Naive thymus-derived CD8-positive, alpha-beta T cell (primary cell): ENCODE data around the gene FNIP2. TPM values are rescaled to one million over a fixed set of nuclear protein-coding genes. Genes with fewer than 3 reads are reported as not detected.
"Not testable (repeated sequence)": the region's sequence is repeated elsewhere in the genome, so short reads cannot be mapped to it uniquely, and the experiment has no call there.

Experiments used
- ATAC-seq, 2 donors: fragments of 150-1000 bp; cut with Tn5 transposase in 1 of 2; sonication (Bioruptor Pico), chemical (Tn5 transposase) in 1 of 2; 1 replicate in 1 of 2; 2 replicates in 1 of 2; pipeline ENCODE4 v1.10.0; 2021; ENCODE audit warnings: mild to moderate bottlenecking in 2 of 2, moderate library complexity in 2 of 2
- POLR2A ChIA-PET: fragments of 350-600 bp; sonication (Branson Sonifier 250); formaldehyde crosslinking; loops from one replicate; lab custom pipeline; 2021; ENCODE audit warnings: antibody characterized with exemption; lab: Charles Lee
- DNase-seq, 10 donors: peaks; one replicate each; pipeline versions ENCODE4 v3.0.0 to v3.0.0-alpha.2; 2020 to 2022
- H3K27ac Mint-ChIP-seq, 10 donors: one replicate each; pipeline ENCODE4 v1.8.0; 2020 to 2022; ENCODE audit warnings: mild to moderate bottlenecking in 10 of 10, mixed read lengths in 10 of 10, moderate library complexity in 4 of 10, inconsistent platforms in 1 of 10
- H3K27me3 Mint-ChIP-seq, 5 donors: one replicate each; pipeline ENCODE4 v1.8.0; 2021 to 2022; ENCODE audit warnings: mixed read lengths in 5 of 5
- H3K36me3 Mint-ChIP-seq, 3 donors: one replicate each; pipeline ENCODE4 v1.8.0; 2020 to 2022; ENCODE audit warnings: mixed read lengths in 3 of 3, mild to moderate bottlenecking in 2 of 3, inconsistent platforms in 1 of 3
- H3K4me1 Mint-ChIP-seq, 4 donors: one replicate each; pipeline ENCODE4 v1.8.0; 2021 to 2022; ENCODE audit warnings: mixed read lengths in 4 of 4
- H3K4me3 Mint-ChIP-seq, 10 donors: one replicate each; pipeline ENCODE4 v1.8.0; 2020 to 2022; ENCODE audit warnings: mild to moderate bottlenecking in 10 of 10, mixed read lengths in 10 of 10, moderate library complexity in 6 of 10, inconsistent platforms in 1 of 10
- H3K9me3 Mint-ChIP-seq, 9 donors: one replicate each; pipeline ENCODE4 v1.8.0; 2020 to 2022; ENCODE audit warnings: mixed read lengths in 9 of 9, mild to moderate bottlenecking in 3 of 9, inconsistent platforms in 1 of 9, moderate library complexity in 1 of 9
- polyA plus RNA-seq, 3 donors: library from polyadenylated mRNA; unstranded; fragments of 300-500 nt; fragmentation: Illumina TruSeq; gene quantifications; one replicate each; pipeline ENCODE4 v1.2.3, GENCODE V29; 2021
- total RNA-seq, 8 experiments: library from RNA in 2 of 8; stranded (reverse) in 2 of 8; gene quantifications; one replicate each; pipeline ENCODE4 v1.2.3 and lab custom pipeline; 2021 to 2026

FNIP2 gene
- total and polyA plus RNA-seq, 5 experiments from 2014 or later: 2.5 to 10.1 (median 6.7) TPM

DNA sequence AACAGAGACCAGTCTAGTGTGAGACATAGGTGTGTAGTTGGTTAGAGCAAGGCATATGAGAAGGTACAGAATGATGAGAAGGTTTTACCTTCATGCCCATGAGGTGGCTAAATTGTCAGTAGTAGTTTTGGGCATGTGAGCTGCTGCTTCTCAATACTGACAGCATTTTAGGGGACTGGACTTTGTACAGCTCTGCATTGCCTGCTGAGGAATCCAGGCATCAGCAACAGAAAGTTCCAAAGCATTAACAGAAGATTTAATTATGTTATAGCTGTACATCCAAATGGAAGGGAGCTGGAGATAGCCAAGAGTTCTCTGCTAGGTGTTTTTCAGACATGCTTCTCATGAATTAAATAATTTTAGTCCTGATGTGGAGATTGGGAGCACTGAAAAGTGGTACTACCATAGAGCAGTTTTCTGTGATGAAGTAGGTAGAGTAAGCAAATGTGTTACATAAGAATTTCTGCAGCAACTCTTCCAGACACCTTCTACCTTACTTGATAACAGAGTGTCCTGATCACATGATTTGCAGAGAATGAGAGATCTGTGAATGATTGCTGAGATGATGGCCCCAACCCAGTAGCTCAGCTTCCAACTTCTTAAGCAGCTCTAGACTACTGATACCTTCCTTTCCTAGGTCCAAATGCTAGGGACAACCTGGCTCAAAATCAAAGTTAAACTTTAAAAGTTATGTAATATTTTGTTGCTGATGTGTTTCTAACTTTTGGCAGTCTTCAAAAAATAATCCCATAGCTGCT is 30.4 kb downstream of the FNIP2 start:
- no peak for ATAC-seq
- DNase-seq: no peak
- H3K9me3 Mint-ChIP-seq: no peaks in the 10 kb centered on the region
- POLR2A ChIA-PET: no interaction called here
- no peak overlapping the region for H3K4me3 Mint-ChIP-seq
- peaks cover 0 to 2% (median 0%) of the 10 kb centered on the region in 5 donors for H3K27me3 Mint-ChIP-seq
- no peak overlapping the region for H3K27ac Mint-ChIP-seq
- H3K36me3 Mint-ChIP-seq: no peaks in the 10 kb centered on the region
- H3K4me1 Mint-ChIP-seq: peaks cover 8 to 17% (median 12%) of the 10 kb centered on the region in 4 donors

DNA sequence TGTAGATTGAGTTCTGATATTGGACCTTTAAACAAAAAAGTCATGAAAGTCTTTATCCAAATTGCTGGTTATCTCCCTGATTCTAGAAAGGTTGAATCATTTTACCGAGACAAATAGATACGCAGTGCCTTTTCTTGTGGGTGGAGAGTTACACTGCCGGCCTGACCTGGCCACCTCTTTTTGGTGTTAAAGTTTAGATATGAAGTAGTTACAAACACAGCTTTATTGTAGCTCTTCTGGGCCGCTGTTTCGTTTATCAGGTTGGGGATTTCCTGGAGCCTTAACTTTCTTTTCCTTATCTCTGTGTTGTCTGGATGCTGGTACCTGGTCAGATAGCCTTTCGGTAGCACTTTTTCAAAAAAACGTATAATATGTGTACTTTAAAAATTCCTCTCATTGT is 31.0 kb downstream of the FNIP2 start:
- ATAC-seq: no peak
- POLR2A ChIA-PET: no interaction called here
- no peak overlapping the region for H3K27ac Mint-ChIP-seq

DNA sequence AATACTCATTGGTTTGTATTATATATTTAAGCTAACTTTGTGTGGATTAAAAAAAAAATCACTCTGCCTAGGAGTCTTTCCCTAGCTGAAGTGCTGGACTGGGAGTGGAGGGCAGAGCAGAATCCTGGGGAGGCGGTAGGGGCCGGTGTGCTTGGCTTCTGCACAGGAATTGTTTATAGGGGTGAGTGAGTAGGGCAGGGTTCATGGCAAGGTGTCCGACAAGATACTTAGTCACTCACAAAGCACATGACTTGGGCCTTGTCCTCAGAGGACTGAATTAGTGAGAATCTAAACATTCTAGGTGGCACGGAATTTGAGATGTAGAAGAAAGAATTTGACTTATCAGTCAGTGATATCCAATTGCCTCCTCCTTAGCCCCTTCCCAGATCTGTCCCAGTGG is 32.2 kb downstream of the FNIP2 start:
- peaks cover 0 to 2% (median 0%) of the 10 kb centered on the region in 5 donors for H3K27me3 Mint-ChIP-seq
- no peaks in the 10 kb centered on the region for H3K36me3 Mint-ChIP-seq
- no peak for DNase-seq
- no peak overlapping the region for H3K27ac Mint-ChIP-seq
- no peak for ATAC-seq
- no peak overlapping the region for H3K4me3 Mint-ChIP-seq
- peaks cover 10 to 19% (median 14%) of the 10 kb centered on the region in 4 donors for H3K4me1 Mint-ChIP-seq
- POLR2A ChIA-PET: no interaction called here
- no peaks in the 10 kb centered on the region for H3K9me3 Mint-ChIP-seq

More for the DNA sequence above, 31.0 kb downstream of the FNIP2 start:
- peaks cover 0 to 2% (median 0%) of the 10 kb centered on the region in 5 donors for H3K27me3 Mint-ChIP-seq
- no peaks in the 10 kb centered on the region for H3K9me3 Mint-ChIP-seq
- H3K36me3 Mint-ChIP-seq: no peaks in the 10 kb centered on the region
- H3K4me1 Mint-ChIP-seq: peaks cover 10 to 17% (median 14%) of the 10 kb centered on the region in 4 donors
- no peak overlapping the region for H3K4me3 Mint-ChIP-seq
- DNase-seq: no peak

DNA sequence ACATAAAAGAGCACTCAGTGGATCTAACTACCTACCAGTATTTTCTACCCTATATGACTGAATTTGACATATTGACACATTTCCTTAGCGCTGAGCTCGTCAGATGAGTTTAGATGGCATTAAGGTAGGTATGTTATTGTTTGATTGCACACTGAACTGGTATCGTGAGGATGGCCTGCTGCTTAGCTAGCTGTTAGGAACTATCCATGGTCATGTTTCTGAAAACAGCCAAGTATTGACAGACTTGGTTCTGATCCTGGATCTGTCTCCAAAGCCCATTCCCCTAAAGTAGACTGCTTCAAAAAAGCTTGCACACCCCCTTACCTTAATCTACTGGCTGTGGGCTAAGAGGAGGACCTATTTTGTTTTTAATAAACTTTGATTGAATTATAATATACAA is 32.9 kb downstream of the FNIP2 start:
- no peak for ATAC-seq
- peak overlapping the region in 1 of 10 donors; percentile 13 for H3K27ac Mint-ChIP-seq
- no peaks in the 10 kb centered on the region for H3K9me3 Mint-ChIP-seq
- POLR2A ChIA-PET: no interaction called here
- no peaks in the 10 kb centered on the region for H3K36me3 Mint-ChIP-seq
- peaks cover 0 to 2% (median 0%) of the 10 kb centered on the region in 5 donors for H3K27me3 Mint-ChIP-seq
- peaks cover 9 to 19% (median 14%) of the 10 kb centered on the region in 4 donors for H3K4me1 Mint-ChIP-seq
- no peak overlapping the region for H3K4me3 Mint-ChIP-seq
- DNase-seq: no peak

DNA sequence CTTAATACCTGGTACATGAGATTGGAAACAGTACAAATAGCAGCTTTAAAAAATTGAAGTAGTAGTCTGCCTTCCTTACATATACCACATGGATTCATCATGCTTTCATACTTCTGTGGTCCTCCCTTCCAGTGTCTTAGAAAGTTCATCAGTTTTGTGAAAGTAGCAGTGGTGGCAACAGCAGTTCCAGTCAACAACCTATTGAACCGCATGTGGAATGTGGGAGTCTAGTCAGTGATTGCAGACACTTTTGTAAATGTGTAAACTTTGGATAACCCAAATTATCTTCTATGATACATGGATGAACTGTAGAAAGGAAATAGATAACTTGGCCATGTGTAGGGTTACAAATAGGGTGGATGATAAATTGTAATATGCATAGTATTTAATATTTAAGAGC is 34.1 kb downstream of the FNIP2 start:
- peaks cover 7 to 17% (median 12%) of the 10 kb centered on the region in 4 donors for H3K4me1 Mint-ChIP-seq

DNA sequence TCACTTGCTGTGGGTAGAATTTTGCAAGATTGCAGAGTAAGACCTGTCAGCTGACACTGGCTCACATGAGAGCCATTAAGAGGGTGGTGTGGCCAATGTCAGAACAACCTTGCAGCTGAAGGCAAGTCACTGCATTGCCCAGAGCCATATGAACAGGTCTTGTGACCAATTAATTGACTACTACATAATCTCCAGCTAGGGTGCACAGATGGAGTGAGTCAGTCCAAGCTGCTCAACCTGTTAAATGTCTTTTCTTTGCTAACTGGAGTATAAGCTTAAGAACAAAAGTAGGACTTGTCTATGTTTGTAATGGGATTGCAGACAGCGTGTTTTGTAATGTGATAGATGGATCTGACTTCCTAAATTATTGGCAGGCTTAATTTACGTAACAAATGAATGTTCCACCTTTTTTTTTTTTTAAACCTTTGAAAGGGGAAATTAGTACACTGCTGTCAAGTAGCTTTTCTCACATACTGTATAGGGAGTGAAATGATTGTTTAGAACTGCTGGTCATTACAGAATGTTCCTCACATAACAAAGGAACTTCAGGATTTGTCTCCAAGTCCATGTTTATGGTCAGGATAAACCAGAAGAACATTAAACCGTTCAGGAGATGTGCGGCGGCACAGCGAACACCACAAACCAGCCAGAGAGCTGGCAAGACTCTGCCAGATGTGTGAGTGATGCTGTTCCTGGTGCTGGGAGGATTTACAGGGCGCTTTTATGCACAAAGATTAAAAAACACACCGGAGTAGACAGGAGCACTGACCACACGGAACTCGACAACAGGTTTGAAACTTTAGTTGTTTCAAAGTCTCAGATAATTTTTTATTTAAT is 37.0 kb downstream of the FNIP2 start:
- H3K4me3 Mint-ChIP-seq: peak overlapping the region in 1 of 10 donors; percentile 36
- peaks cover 0 to 5% (median 0%) of the 10 kb centered on the region in 5 donors for H3K27me3 Mint-ChIP-seq
- H3K4me1 Mint-ChIP-seq: peaks cover 15 to 42% (median 27%) of the 10 kb centered on the region in 4 donors
- peak overlapping the region in 1 of 10 donors; percentile 11 for H3K27ac Mint-ChIP-seq
- no peak for ATAC-seq
- H3K9me3 Mint-ChIP-seq: no peaks in the 10 kb centered on the region
- POLR2A ChIA-PET: no interaction called here
- no peaks in the 10 kb centered on the region for H3K36me3 Mint-ChIP-seq
- DNase-seq: no peak

More for the DNA sequence above, 34.1 kb downstream of the FNIP2 start:
- H3K4me3 Mint-ChIP-seq: no peak overlapping the region
- H3K27me3 Mint-ChIP-seq: peaks cover 0 to 3% (median 0%) of the 10 kb centered on the region in 5 donors
- POLR2A ChIA-PET: no interaction called here
- DNase-seq (no peak), ATAC-seq (no peak)
- no peak overlapping the region for H3K27ac Mint-ChIP-seq
- no peaks in the 10 kb centered on the region for H3K36me3 Mint-ChIP-seq
- no peaks in the 10 kb centered on the region for H3K9me3 Mint-ChIP-seq

DNA sequence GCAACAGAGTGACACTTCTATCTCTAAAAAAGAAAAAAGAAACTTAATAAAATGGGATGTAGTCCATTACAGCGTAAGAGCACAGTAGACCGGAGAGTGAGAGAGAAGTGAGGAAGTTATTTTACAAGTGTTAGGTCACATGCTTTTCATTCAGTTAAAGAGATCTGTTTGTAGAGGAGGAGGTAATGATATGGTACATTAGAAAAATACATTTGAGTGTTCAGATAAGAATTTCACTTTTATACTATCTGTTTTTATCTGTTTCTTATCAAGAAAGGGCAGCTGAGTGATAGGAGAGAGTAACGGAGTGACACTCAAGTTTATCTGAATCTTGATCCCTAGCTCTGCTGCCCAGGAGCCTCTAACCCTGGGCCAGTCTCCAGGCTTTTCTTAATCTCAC is 38.9 kb downstream of the FNIP2 start:
- Mint-ChIP-seq H3K27me3 (peaks cover 0 to 7% (median 0%) of the 10 kb centered on the region in 5 donors), H3K9me3 (no peaks in the 10 kb centered on the region), H3K36me3 (no peaks in the 10 kb centered on the region), H3K4me3 (peak overlapping the region in 1 of 10 donors; percentile 26), H3K27ac (peak overlapping the region in 1 of 10 donors; percentile 18), H3K4me1 (peaks cover 19 to 56% (median 41%) of the 10 kb centered on the region in 4 donors)
- no peak for ATAC-seq
- no peak for DNase-seq
- POLR2A ChIA-PET: no interaction called here

DNA sequence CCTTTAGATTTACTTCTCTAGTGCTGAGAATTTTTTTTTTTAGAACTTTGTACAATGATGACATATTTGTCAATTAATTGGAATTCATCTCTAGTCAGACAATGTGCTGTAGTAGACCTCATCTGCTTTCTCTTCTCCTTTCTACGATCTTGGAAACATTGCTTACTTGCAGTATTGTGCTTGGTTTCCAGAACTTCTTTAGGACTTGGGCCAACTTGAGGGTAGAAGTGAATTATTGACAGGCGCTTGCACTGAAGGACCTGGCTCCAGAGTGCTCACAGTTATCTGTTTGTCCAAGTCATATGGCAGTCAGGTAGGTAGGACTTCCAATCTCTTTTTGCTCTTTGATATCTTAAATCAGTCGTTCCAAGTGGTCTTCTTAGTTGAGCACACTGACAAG is 39.6 kb downstream of the FNIP2 start:
- no peak for DNase-seq
- H3K4me1 Mint-ChIP-seq: peaks cover 18 to 58% (median 45%) of the 10 kb centered on the region in 4 donors
- peaks cover 0 to 7% (median 0%) of the 10 kb centered on the region in 5 donors for H3K27me3 Mint-ChIP-seq
- no peak for ATAC-seq
- H3K9me3 Mint-ChIP-seq: no peaks in the 10 kb centered on the region
- no peaks in the 10 kb centered on the region for H3K36me3 Mint-ChIP-seq
- peak overlapping the region in 2 of 10 donors; percentile 12 to 36 for H3K4me3 Mint-ChIP-seq
- H3K27ac Mint-ChIP-seq: peak overlapping the region in 4 of 10 donors; percentile 34 to 83 (median 60)
- POLR2A ChIA-PET: no interaction called here

DNA sequence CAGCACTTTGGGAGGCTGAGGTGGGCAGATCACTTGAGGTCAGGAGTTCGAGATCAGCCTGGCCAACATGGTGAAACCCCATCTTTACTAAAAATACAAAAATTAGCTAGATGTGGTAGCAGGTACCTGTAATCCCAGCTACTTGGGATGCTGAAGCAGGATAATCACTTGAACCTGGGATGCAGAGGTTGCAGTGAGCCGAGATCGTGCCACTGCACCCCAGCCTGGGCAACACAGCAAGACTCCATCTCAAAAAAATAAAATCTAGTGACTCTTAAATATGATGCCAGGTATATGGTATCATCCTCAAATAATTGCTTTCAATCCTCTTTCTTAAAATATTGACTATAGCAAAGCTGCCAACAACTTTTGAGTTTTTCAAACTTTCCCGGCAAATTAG is 40.4 kb downstream of the FNIP2 start:
- Mint-ChIP-seq H3K27ac (peak overlapping the region in 7 of 10 donors; percentile 44 to 80 (median 71)), H3K4me3 (peak overlapping the region in 1 of 10 donors; percentile 82), H3K4me1 (peaks cover 19 to 56% (median 48%) of the 10 kb centered on the region in 4 donors)
- H3K9me3 Mint-ChIP-seq, DNase-seq, POLR2A ChIA-PET, H3K36me3 Mint-ChIP-seq, ATAC-seq, H3K27me3 Mint-ChIP-seq: not testable (repeated sequence)

DNA sequence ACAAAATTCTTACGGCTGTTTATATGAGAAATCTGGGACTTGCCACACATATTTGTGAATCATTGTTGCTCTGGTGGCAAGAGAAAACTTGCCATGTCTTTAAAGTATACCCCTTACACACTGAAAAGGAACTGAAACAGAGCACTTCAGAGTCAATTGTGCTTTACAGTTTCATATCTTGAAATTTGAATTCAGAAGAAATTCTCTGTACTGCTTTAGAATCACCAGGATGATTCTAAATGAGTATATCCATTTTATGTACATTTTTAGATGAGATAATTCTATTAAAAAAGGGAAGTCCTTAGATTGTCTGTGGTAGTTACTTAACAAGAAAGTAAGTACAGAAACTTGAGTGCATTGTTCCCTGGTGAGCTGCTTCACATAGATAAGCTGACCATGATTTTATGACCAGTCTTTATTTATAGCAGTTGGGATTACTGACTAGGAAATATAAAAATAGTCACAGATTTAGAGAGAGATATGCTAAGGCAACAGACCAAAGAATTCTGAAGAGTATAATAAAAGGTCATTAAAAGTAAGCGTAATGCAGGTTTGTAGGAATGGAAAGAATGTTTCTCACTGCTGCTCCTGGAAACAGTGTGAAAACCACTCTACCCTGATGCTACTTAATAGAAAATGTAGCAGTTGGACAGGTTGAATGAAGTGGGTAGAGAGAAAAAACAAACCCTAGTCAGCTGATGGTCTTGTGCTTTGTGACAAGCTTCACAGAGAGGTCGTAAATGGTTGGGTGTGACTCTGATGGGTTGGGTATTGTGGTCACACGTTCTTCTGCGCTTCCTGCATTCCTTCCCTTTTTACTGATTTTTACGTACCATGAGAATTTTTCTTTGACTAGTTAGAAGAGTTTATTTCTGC is 41.0 kb downstream of the FNIP2 start:
- DNase-seq (peak in 6 of 10 donors; percentile 9 to 57 (median 24)), ATAC-seq (peak; percentile 82 to 88)
- POLR2A ChIA-PET: no interaction called here
- Mint-ChIP-seq H3K4me1 (peaks cover 19 to 52% (median 49%) of the 10 kb centered on the region in 4 donors), H3K27me3 (peaks cover 0 to 7% (median 0%) of the 10 kb centered on the region in 5 donors), H3K9me3 (no peaks in the 10 kb centered on the region), H3K27ac (peak overlapping the region; percentile 29 to 84 (median 68)), H3K4me3 (peak overlapping the region; percentile 31 to 82 (median 76)), H3K36me3 (no peaks in the 10 kb centered on the region)

DNA sequence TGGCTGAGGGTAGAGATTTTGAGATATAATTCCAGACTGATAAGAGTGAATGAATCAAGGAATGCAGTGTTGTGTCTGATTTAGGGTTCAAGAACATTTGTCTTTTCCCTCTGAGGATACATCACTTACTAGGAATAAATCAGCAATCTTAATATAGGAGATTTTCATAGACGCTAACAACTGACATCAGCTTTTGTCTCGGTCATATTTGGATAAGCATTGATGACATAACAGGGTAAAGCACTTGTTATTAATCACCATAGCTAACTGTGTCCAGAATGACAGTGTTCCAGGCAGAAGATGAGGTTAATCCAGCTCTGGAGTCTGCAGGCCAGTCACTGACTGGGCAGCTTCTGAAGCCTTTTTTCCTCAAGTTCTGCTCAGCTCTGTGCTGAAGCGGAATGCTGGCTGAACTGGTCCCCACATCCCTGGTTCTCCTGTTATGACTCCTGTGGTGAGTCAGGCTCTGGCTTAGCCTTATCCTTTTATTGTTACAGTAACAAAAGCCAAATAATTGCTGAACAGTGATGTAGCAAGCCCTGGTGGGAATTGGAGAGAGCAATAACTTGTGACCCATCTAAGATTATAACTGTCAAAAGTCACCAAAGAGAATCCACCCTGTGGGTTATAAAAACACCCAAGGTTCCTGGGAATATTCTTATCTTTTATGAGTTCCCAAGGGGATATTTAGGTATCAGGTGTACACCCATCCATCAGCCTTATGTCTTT is 41.8 kb downstream of the FNIP2 start:
- H3K36me3 Mint-ChIP-seq: no peaks in the 10 kb centered on the region
- H3K27me3 Mint-ChIP-seq: peaks cover 0 to 7% (median 0%) of the 10 kb centered on the region in 5 donors
- peak overlapping the region; percentile 31 to 82 (median 76) for H3K4me3 Mint-ChIP-seq
- H3K27ac Mint-ChIP-seq: peak overlapping the region; percentile 29 to 84 (median 64)
- ATAC-seq (peak in 1 of 2 donors; percentile 16), DNase-seq (no peak)
- POLR2A ChIA-PET: no interaction called here
- peaks cover 19 to 52% (median 48%) of the 10 kb centered on the region in 4 donors for H3K4me1 Mint-ChIP-seq
- no peaks in the 10 kb centered on the region for H3K9me3 Mint-ChIP-seq
